ENCODE measurements around the gene TANC1.

Gene TANC1

DNA sequence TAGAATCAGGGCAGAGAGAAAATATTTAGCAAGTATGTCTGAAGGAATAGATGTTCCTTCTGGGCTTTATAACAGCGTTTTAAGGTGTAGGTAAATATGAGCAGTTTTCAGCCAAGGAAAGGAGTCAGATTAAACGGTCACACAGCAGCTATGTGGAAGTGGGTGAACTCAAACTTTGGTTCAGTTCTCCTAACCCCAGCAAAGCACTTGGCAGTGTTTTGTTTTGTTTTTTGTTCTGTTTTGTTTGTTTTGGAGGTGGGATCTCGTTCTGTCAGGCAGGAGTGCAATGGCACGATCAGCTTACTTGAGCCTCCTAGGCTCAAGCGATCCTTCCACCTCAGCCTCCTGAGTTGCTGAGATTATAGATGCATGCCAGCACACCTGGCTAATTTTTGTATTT is 24.6 kb downstream of the TANC1 start:
- DNase-seq (ENCODE audit: low read depth, low spot score) = no peak
- H3K4me3 ChIP-seq (ENCODE audit: low read depth, low read length) = no peak overlapping the region
- in situ Hi-C loops (cut with HindIII; ENCODE audit: low sequenced_read_pairs) = no loop called here
- TF ChIP-seq CTCF (IDR thresholded peaks at IDR 0.05; ENCODE audit: low read depth, low read length) = no peak

DNA sequence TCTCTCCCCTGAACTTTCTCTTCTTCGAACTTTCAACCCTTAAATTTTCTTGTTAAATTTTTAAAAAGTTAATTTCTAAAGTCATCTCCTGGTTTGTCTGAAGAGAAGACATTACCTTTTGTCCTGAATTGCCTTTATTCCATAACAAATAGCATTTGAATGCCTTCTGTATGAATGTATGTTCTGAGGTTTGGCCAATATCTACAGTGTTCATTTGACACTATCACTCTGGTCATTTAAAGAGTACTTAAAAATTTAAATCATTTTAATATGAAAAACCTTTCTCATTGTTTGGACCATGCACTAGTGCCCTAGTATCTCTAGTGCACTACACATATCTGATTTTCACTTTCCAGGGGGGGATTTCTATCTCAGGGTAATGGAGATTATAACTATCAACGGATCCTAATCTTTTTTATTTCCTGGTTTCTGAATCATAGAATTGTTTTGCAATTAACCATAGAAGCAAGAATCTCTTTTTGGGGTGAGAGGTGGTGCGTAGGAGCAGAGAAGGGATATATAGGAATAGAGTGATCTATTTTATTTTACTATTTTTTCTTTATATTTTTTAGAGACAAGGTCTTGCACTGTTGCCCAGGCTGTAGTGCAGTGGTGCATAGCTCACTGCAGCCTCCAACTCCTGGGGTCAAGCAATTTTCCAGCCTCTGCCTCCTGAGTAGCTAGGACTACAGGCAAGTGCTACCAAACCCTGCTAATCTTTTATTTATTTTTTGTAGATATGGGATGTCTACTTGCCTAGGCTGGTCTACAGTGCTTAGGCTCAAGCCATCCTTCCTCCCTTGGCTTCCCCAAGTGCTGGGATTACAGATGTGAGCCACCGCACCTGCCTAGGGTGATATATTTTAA is 25.5 kb downstream of the TANC1 start:
- no peak for DNase-seq (ENCODE audit: low read depth, low spot score)
- H3K4me3 ChIP-seq (ENCODE audit: low read depth, low read length) = no peak overlapping the region
- in situ Hi-C loops (cut with HindIII; ENCODE audit: low sequenced_read_pairs) = no loop called here
- TF ChIP-seq CTCF (IDR thresholded peaks at IDR 0.05; ENCODE audit: low read depth, low read length) = no peak

- no peak for TF ChIP-seq CTCF (IDR thresholded peaks at IDR 0.05; ENCODE audit: low read depth, low read length)
- DNase-seq (ENCODE audit: low read depth, low spot score) = no peak
- in situ Hi-C loops (cut with HindIII; ENCODE audit: low sequenced_read_pairs) = no loop called here
- H3K4me3 ChIP-seq (ENCODE audit: low read depth, low read length) = no peak overlapping the region
Measured at GRCh38 chr2:158994920-158995676, 26.7 kb downstream of the TANC1 start.

GRCh38 chr2:158995677-158996049 is 27.2 kb downstream of the TANC1 start:
- TF ChIP-seq CTCF (IDR thresholded peaks at IDR 0.05; ENCODE audit: low read depth, low read length) = no peak
- DNase-seq (ENCODE audit: low read depth, low spot score) = no peak
- H3K4me3 ChIP-seq (ENCODE audit: low read depth, low read length) = no peak overlapping the region
- in situ Hi-C loops (cut with HindIII; ENCODE audit: low sequenced_read_pairs) = no loop called here

DNA sequence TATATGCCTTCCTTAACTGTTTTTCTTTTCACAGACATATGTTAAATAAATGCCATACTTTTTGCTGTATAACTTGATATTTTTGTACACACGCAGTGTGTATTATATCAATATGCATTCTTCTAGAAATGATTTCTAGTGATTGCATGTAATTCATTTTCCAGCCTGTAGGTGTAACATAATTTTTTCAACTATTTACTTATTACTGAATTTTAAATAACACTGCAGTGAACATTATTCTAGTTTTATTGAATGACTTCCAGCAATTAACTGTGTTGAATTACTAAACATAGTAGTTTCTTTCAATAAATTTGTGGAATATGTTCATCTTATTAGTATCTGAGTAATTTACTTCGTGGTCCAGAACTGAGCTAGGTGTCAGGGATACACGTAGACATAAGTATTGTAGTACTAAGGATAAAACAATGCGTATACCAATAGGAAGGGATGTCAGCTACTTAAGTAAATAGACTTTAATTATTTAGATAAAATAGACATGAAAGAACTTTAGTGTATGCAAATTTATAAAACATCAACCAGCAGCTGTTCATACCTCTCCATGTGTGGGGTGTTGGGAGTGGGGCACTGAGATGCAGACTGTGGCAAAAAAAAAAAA is 28.0 kb downstream of the TANC1 start:
- H3K4me3 ChIP-seq (ENCODE audit: low read depth, low read length) = no peak overlapping the region
- in situ Hi-C loops (cut with HindIII; ENCODE audit: low sequenced_read_pairs) = no loop called here
- no peak for DNase-seq (ENCODE audit: low read depth, low spot score)
- TF ChIP-seq CTCF (IDR thresholded peaks at IDR 0.05; ENCODE audit: low read depth, low read length) = no peak

GRCh38 chr2:158997037-158997790 is 28.8 kb downstream of the TANC1 start:
- H3K4me3 ChIP-seq (ENCODE audit: low read depth, low read length) = no peak overlapping the region
- no peak for DNase-seq (ENCODE audit: low read depth, low spot score)
- in situ Hi-C loops (cut with HindIII; ENCODE audit: low sequenced_read_pairs) = no loop called here
- TF ChIP-seq CTCF (IDR thresholded peaks at IDR 0.05; ENCODE audit: low read depth, low read length) = no peak
